CD4-positive, alpha-beta T cell treated with Interleukin-17A for 4 hours (primary cell): ENCODE measurements around the gene MTR.

ENCODE experiments used
- DNase-seq: peaks from one replicate; pipeline ENCODE4 v3.0.0-alpha.2; 2020; ENCODE audit warnings: mixed read lengths

Gene MTR

DNA sequence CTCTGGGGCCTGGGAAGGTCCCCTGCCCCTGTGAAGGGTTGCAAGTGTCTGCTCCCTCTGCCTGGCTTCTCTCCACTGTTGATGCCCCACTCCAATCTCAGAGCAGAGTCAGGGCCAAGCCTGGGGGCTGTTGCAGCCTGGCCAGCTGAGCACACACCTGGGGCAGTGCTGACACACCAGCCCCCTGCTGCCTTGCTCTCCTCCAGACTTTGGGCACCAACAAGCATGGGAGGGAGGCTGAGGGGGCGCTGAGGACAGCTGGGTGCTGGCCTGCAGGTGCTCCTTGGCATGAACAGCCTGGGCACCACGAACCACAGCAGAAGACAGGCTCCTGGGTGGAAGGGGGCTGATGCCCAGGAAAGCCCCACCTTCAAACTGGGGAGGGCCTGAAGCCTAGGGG lies 9.6 kb upstream of the MTR start:
- no peak for DNase-seq

DNA sequence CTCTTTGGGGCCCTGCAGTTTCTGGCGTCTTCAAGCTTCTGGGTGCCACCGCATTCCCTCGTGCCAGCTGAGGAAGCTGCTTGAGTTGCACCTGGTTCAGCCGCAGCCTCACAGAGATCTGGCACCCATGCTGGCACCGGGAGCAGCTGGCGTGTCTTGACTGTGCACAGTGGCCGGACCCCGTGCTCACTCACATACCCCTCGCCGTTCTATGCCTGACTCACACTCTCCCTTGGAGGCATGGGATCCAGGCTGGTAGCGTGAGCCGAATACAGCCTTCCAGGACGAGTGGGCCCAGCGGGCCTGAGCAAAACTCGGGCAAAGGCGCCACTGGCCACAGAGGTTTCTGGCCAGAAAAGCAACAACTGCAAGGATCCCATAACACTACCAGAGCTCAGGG lies 8.6 kb upstream of the MTR start:
- DNase-seq = no peak

DNA sequence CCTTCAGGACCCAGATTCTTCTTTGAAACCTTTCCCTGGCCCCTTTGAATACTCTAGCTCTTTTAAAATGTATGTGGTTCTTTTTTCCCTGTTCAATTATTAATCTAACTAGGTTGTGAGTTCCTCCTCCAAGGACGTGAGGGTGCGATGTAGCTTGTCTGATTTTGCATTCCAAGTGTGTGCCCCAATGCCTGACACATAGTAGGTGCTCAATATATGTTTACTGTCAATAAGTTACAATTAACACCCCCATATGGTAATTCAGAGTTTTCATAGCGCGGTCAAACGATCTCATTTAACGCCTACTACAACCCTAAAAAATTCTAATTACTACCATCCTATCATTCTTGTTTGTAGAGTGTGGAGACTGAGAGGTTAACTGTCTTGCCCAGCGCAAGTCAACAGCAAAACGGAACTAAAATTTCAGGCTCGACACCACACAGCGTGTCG lies 482 bp upstream of the MTR start:
- DNase-seq = peak; percentile 12

DNA sequence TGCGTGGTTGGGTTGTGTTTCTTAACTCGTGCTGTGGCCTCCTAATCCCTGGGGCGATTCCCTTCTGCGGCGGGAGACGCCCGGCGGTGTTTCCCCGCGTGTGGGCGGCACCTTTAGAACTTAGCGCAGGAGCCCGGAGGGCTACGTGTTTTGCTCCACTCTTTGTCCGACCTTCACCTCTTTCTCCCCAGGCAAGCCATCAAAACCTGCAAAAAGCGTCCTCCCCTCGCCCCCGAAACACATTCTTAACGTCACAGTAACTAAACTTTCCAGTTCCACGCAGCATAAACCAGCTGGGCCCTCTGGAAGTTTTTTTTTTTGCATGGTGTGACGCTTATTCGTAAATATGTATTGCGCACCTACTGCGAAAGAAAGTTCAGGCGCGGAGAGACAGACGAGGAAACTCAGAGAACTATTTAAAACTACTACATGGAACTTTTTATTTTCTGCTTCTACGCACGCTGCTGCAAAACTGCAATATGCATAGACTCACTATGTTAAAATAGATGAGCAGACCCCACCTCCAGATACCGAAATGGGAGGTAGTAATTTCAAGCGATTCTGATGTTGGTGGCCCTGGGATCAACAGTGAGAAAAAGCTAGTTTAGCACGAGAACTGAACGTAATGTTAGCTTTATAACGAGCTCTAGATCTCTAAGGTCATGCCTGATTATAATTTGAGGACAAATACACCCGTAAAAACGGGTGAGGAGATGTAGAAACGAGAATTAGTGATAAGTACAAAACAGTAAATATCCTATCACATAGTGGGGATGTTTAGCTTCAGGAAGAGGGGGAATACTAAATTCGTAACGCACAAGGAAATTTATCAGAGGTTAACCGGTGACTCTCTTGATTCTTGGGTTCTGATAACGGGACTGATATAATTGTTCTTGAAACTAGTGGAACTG lies 920 bp downstream of the MTR start:
- DNase-seq = no peak

DNA sequence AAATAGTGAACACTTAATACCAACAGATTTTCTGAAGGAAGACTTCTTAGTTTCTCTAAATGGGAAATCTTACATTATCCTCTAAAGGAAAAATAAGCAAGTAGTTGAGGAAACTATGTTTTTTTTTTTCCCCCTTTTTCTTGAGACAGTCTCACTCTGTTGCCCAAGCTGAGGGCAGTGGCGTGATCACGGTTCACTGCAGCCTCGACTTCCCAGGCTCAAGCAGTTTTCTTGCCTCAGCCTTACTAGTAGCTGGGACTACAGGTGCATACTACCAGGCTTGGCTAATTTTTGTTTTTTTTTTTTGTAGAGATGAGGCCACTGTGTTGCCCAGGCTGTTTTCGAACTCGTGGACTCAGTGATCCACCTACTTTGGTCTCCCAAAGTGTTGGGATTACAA lies 3.9 kb downstream of the MTR start:
- DNase-seq = no peak

DNA sequence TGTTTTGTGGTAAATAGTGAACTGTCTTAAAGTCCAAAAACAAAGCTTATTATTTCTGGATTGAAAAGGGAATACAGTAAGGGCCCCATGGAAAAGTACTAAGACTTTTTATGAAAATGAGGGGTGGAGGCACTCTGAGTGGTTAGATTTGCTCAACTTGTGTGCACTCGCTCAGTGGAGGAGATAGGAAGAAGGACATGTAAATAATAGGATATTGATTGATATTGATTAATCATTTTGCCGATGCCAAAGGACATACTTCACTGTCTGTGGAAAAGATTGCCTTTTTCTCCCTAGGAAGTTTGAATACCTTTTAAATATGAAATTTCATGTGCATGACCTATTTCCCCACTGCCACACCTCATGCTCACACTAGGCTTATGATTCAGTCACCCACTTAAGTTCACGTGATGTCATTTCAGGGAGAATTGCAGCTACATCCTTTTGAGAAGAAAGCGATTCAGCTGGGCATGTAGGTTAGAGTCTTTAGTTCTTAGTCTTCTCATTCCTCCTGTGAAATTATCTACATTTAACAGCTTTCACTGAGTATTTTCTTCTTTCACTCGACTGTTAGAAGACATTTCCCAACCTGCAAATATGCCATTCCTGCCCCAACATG lies 5.0 kb downstream of the MTR start:
- DNase-seq = no peak

DNA sequence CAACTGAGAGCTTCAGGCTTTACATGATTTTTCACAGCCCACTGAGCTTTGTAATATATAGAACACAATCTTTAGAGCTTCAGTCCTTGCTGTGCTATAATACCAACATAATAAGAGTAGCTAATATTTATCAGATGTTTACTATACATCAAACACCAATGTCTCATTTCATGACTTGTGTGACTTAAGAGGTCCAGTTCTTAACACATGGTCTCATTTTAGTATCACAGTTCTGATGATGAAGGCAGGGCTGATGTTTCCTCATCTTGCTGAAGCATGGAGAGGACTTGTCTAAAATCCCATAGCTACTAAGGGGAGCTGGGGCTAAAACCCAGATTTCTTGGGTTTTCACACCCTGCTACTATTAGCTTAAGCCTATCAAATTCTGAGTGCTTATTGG lies 5.5 kb downstream of the MTR start:
- DNase-seq = no peak

DNA sequence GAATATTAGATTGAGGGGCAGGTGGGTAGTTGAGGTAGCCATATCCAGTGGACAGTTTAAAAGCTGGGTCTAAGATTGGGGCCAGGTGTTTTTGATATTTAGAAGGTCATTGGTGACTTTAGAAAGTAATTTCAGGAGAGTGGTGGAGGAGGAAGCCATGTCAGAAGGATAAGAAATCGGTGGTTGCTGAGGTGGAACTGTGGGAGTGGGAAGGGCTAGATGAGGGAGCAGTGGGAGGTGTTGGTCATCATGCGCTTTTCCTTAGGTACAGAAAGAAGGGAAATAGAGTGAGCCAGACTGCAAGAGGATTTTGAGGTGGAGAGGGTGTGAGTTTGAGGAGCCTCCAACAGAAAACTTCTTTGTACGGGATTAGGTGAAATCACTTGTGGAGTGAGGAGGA lies 7.2 kb downstream of the MTR start:
- DNase-seq = no peak

DNA sequence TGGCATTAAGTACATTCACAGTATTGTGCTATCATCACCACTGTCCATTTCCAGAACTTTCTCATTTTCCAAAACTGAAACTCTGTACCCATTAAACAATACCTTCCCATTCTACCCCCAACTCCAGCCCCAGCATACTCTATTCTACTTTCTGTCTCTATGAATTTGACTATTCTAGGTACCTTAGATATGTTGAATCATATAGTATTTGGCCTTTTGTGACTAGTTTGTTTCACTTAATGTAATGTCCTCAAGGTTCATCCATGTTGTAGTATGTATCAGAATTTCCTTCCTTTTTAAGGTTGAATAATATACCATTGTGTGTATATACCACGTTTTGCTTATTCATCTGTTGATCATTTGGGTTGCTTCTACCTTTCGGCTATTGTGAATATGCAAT lies 11.5 kb downstream of the MTR start:
- no peak for DNase-seq

DNA sequence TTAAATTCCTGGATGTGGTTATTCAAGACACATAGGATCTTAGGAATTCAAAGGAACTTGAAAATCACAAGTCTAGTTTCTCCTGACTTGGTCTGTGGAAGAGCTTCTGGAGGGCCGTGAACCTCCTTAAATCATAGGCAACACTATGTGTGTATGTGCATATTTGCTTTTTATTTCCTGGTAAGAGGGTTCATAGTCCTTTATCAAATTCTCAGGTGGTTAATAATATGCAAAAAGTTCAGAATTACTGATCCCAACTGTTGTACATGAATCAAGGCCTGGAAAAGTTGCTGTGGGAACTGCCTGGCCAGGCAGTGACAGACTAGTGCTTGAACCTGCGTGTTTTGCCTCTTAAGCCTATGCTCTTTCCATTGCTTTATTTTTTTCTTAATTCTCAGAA lies 12.9 kb downstream of the MTR start:
- no peak for DNase-seq

DNA sequence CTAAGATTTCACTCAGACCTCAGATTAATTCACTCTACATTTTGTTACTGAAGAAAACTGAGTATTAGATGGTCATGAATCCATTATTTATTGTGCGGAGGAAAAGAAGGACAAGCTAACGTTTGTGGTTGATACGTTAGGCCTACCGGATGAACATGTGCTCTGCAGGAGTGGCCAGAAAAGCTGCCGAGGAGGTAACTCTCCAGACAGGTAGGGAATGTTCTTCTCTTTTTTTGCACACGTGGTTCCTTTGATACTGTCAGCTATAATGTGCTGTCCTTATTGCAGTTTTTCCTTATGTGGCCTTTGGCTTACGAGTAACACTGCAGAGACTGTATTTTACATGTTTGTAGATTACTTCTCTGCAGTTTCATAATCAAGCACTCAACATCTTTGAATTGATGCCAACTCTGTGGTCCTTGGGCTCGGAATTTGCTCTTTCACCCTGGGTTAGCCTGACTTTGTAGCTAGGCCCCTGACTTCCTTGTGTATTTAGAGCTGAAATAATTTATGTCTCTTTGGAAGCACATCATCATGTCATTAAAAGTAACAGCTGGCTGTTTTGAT lies 13.6 kb downstream of the MTR start:
- no peak for DNase-seq

DNA sequence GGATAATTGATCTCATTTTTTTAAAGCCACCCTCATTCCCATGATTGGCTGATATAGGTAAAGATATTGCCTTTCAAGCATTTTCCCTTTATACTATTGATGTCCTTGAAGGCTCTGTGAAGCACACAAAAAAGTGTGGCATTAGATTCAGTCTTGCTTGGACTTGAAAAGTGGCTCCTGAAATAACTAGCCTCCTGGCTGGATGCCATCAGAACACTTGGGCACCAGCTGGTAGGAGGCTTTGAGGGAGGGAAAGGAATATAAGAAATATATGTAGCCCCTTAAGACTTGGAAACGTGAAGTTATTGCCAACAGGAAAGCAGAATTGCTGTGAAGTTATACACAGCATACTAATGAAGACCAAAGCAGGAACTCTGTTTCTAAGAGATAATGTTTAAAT lies 14.1 kb downstream of the MTR start:
- DNase-seq = no peak

DNA sequence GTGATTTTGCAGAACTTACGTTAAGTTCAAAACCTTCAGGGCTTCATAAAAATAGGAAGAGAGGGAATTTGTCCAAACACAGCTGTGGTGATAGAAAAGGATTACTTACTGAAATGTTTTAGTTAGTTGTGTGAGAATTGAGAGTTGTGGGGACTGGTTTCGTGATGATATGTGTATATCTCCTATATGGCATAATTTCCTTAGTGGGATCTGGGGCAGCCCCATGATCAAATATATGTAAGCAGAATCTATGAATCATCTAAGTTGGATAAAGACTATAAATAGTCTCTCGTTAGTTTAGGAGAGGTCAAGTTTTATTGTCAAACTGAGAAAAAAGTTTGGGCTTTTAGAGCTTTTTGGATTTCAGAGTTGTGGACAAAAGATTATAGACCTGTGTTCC lies 14.9 kb downstream of the MTR start:
- no peak for DNase-seq

DNA sequence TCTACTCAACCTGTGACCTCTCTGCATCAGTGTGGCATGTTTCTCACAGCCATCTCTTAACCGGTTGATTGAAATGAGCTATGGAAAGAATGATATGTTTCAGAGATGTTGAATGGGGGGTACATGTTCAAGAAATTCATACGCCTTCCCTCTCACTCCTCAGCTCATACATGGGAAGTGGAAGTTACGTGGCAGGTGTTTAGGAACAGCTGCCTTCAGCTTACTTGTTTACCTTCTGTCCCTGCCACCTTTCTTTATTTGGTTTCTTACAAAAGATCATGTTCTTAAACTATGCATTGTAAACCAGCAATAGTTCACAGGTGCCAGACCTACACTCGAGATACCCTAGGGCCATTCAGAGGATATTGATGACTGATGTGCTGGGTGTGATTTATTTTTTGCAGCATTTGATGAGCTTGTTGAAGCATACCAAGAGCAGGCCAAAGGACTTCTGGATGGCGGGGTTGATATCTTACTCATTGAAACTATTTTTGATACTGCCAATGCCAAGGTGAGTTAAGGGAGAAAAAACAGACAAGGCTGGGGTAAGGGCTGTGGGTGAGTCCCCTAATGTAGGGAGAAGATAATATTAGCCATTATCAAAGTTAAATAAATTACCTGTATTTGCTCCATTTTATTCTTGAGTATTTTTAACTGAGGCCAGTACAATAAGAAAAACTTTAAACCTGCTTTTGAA lies 17.4 kb downstream of the MTR start:
- DNase-seq = no peak

DNA sequence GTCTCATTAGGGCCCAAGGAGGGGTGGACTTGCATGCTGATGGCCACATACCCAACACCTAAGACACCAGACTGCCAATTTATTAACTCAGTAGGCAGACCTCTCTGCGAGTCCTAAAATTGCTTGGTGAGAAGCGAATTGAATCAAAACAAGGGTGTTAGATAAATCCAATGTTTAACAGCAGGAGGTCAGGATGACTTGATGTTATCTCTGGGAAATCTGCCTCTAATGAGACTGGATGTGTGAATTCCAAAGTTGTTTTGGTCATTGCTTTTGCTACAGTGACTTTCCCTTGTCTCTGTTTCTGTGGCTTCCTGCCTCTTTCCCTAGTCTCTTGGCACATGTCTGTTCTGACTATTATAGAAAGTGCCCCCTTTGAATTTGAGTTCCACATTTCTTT lies 20.8 kb downstream of the MTR start:
- no peak for DNase-seq

DNA sequence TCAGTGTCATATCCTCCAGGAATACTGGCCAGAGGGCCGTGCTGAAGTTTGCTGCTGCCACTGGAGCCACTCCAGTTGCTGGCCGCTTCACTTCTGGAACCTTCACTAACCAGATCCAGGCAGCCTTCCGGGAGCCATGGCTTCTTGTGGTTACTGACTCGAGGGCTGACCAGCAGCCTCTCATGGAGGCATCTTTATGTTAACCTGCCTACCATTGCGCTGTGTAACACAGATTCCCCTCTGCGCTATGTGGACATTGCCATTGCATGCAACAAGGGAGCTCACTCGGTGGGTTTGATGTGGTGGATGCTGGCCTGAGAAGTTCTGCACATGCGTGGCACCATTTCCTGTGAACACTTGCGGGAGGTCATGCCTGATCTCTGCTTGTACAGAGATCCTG lies 24.8 kb downstream of the MTR start:
- DNase-seq = no peak

DNA sequence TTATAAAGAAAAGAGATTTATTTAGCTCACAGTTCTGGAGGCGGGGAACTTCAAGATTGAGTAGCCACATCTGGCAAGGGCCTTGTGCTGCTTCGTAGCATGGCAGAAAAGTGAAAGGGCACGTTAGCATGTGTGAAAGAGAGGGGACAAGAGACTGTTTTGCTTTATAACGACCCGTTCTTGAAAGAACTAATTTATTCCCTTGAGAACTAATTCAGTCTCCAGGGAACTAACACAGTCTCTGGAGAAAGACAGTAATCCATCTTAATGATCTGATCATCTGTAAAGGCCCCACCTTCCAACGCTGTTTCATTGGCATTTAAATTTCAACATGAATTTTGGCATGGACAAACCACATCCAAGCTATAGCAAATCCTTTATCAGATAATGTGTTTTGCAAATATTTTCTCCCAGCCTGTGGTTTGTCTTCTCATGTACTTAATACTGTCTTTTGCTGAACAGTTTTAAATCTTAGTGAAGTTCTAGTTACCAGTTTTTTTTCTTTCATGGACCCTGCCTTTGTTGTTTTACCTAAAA lies 26.1 kb downstream of the MTR start:
- DNase-seq = no peak

DNA sequence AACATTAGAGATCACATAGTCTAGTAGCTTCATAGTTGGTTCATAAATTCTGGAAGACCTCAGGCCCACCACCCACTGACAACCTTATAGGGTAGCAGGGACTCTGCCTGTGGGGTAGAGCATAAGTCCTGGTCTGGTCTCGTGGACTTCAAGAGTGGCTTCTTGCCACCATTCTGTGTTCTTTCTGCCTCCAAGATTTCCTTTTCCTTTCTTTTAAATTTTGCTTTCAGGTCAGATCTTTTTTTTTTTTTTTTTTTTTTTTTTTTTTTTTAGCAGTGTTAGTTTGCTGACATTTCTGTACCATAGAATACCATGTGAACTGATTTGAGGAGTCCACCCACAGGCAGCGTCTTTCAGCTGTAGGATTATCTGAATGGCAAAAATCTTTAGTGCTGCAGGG lies 28.5 kb downstream of the MTR start:
- no peak for DNase-seq

DNA sequence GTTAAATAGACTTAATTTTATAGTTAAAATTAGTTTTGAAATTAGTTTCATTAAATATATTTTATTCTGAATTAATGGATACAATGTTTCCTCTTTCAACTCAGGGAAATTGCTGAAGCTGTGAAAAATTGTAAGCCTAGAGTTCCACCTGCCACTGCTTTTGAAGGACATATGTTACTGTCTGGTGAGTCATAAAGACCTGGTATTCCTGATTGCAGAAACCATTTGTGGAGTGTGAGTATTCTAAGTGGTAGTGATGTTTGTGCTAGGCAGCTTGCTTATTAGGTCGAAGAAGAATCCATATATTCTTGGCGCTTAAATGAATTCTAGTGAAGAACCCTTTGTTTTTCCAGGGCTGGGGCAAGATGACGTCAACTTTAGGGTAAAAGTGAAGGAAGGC lies 34.0 kb downstream of the MTR start:
- DNase-seq = no peak

DNA sequence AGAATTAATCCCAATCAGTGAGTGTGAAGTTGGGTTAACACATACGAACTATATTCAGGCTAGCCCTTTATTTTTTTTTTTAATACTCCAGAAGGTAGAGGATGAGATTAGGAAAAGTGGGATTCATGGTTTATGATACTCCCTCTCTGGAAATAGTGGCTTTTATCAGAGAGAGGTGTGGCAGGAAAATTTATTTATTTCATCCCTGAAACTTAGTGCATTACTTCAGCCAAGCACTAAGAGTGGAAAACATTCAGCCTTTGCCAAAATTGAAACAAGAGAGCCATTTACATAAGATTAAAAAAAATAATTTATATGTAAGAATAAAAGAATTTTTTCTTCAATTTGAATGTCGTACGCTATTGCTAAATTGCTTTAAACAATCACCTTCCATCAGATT lies 35.0 kb downstream of the MTR start:
- no peak for DNase-seq

DNA sequence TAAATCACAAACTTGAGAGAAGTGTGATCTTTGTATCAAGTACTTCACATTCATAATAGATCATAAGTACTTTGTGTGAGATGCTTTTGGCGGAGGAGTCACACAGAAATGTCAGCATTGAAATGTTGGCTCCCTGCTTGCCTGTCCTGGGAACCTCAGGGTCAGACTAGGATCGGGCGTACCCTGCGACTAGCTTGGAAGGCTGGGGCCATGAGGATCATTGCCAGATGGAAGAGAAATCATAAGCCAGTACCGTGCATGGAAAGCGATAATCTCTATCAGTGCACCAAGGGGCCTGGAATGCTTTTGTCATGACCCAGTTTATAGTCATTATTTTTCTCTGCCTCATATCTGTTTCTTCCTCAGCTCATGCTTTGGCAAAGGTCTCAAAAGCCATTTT lies 35.5 kb downstream of the MTR start:
- DNase-seq = no peak

DNA sequence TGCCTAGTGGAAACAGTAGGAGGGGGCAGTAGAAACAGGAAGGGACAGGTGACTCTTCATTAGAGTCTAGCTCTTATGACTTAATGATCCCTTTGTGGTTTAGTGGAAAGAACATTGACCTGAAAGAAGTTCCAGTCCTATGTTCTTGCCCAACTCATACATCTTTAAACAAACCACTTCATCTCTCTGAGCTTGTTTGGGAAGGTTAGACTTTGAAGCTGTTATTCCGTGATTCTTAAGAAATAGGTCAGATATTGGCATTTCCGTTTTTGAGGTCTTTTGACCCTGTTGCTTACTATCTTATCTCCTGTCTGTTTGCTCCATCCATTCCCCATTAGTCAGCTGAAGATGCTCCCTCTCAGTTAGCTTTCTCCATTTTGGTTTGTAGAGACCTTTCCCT lies 38.5 kb downstream of the MTR start:
- no peak for DNase-seq

DNA sequence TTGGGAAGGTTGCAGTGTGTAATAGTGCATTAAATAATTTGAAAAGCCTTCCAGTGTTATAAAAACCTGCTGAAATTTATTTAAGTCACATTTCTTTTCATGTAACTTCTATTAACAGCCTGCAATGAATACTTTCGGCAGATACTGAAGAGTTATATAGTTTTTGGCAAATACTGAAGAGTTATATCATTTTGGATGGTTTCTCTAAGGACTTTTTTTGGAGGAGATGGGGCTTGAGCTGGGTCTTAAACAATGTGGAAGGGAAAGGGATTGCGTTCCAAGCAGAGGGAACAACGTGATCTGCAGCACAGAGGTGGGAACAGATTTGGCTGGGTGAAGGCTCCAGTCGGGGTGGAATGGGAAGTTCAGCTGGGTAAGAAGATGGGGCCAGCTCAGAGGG lies 39.8 kb downstream of the MTR start:
- no peak for DNase-seq
